HepG2 (cell line): ENCODE results near the gene MAPK14. TPM values are rescaled to one million over a fixed set of nuclear protein-coding genes. Genes with fewer than 3 reads are reported as not detected.

Experiments
- CEBPZ ChIP-seq: IDR thresholded peaks from 2 replicates; pipeline ENCODE4 v1.6.1; 2012; ENCODE audit warnings: low read length, improper control_type of control experiment
- GABPB1 ChIP-seq: IDR thresholded peaks from 2 replicates; pipeline ENCODE4 v1.6.1; 2016; ENCODE audit warnings: mild to moderate bottlenecking, missing genetic modification reagents, moderate library complexity, missing compliant biosample characterization
- MED1 ChIP-seq: sonication (generic); formaldehyde crosslinking; IDR thresholded peaks from 2 replicates; pipeline ENCODE4 v1.4.0; 2020; ENCODE audit warnings: missing genetic modification reagents
- TGIF2 ChIP-seq: IDR thresholded peaks from 2 replicates; pipeline ENCODE4 v1.6.1; 2016; ENCODE audit warnings: control low read depth, missing compliant biosample characterization
- ZFP36L2 ChIP-seq: sonication (generic); formaldehyde crosslinking; IDR thresholded peaks from 2 replicates; pipeline ENCODE4 v1.4.0; 2020; ENCODE audit warnings: missing genetic modification reagents
- ZNF513 ChIP-seq: sonication (generic); formaldehyde crosslinking; conservative IDR thresholded peaks from 2 replicates; pipeline ENCODE4 v1.5.0; 2020; ENCODE audit warnings: missing genetic modification reagents
- ZNF687 ChIP-seq: sonication (generic); formaldehyde crosslinking; IDR thresholded peaks from 2 replicates; pipeline ENCODE4 v1.5.1; 2020; ENCODE audit warnings: mild to moderate bottlenecking, missing genetic modification reagents, moderate library complexity
- polyA plus RNA-seq, 8 experiments: library from polyadenylated mRNA; depleted of rRNA in 3 of 8; stranded (reverse) in 7 of 8; unstranded in 1 of 8; fragments of >200 nt; fragmentation: Illumina TruSeq in 4 of 8; extraction: Trizol in 4 of 8; gene quantifications; 2 replicates each; pipeline versions ENCODE4 v1.2.1 to v1.2.3, GENCODE V29; 2011 to 2016; ENCODE audit warnings: low read depth in 4 of 8, missing spikeins in 1 of 8, mixed read lengths in 1 of 8; ENCODE audit not compliant: insufficient read depth in 1 of 8
- total RNA-seq, 5 experiments: library from RNA; depleted of rRNA; stranded (reverse); fragments of >200 nt; fragmentation: Illumina TruSeq; extraction: Trizol; gene quantifications; 2 replicates each; pipeline ENCODE4 v1.2.3, GENCODE V29; 2016; ENCODE audit warnings: low read depth in 1 of 5

Gene MAPK14
- total and polyA plus RNA-seq, 2 of the 13 experiments (the other 11 are each of a cell fraction or from before 2014, with no cell fraction given), result 66.3 to 67.3 TPM

DNA sequence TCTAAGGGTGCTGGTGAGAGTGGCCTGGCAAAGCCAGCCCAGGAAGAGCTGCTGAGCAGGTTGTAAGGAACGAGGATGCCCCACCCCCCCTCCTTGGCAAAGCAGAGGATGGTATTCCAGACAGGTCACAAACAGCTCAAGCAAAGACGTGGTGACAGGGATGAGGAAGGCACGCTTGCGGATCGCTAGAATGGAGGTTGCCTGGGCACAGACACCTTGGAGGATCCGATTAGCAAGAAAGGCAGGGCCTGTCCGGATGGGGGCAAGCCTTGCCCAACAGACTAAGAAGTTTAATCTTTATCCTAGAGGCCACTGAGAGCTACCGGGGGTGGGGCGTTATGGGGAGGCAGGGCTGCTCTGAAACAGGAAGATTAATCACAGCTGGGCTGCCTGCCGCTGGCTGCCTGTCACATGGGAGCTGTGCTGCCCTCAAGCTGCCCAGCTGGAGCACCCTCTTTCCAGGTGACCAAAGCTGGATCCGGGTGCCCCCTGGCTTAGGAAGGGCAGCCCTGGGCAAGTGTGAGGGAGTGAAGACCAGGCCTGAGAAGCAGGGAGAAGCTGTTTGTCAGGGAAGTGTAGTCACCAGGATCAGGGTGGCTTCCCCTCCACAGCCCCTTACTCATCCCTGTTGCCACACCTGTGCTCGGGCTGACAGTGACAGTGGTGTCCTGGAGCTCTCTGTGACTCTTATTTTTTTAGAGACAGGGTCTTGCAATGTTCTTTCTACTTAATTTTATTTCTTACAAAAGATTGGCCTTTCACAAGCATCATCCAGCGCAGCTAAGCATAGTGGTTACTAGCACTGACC is 93.6 kb downstream of the MAPK14 start (continued):
- TF ChIP-seq ZNF513 (CRISPR knock-in tag) (0 out of 2 replicates have a peak, but pooled peaks have one; percentile 70), ZNF687 (peak; percentile 55), CEBPZ (no peak), ZFP36L2 (CRISPR knock-in tag) (no peak), GABPB1 (CRISPR knock-in tag) (0 out of 2 replicates have a peak, but pooled peaks have one; percentile 26), TGIF2 (0 out of 2 replicates have a peak, but pooled peaks have one; percentile 22), MED1 (CRISPR knock-in tag) (peak; percentile 20; the same call in 1 of the 2 replicates)
